Neural progenitor cell (in vitro differentiated cells): ENCODE measurements around the gene KDM6B. TPM values are rescaled to one million over a fixed set of nuclear protein-coding genes. Genes with fewer than 3 reads are reported as not detected.

Experiments
- DNase-seq: peaks from one replicate; pipeline ENCODE4 v3.0.0-alpha.2; 2016; ENCODE audit warnings: low spot score
- H2AFZ ChIP-seq: fragments of 200-600 bp; sonication (generic); replicated peaks from 2 replicates; pipeline ENCODE4 v1.6.1; 2016; ENCODE audit warnings: antibody characterized with exemption
- H3F3A ChIP-seq: fragments of 200-600 bp; sonication (generic); 2 replicates; pipeline ENCODE4 v1.6.1; 2016; ENCODE audit warnings: antibody characterized with exemption, low read depth
- H3K27ac ChIP-seq: fragments of 200-600 bp; sonication (generic); 2 replicates; pipeline ENCODE4 v1.5.1; 2016; ENCODE audit warnings: mild to moderate bottlenecking
- H3K27me3 ChIP-seq: fragments of 200-600 bp; sonication (generic); 2 replicates; pipeline ENCODE4 v1.6.1; 2016; ENCODE audit warnings: mild to moderate bottlenecking, moderate library complexity
- H3K36me3 ChIP-seq: fragments of 200-600 bp; sonication (generic); 2 replicates; pipeline ENCODE4 v1.5.1; 2016
- H3K4me1 ChIP-seq: fragments of 200-600 bp; sonication (generic); 2 replicates; pipeline ENCODE4 v1.6.1; 2016; ENCODE audit warnings: mixed run types
- H3K4me2 ChIP-seq: fragments of 200-600 bp; sonication (generic); 2 replicates; pipeline ENCODE4 v1.6.1; 2016
- H3K4me3 ChIP-seq: fragments of 200-600 bp; sonication (generic); 2 replicates; pipeline ENCODE4 v1.5.1; 2016
- H3K79me2 ChIP-seq: fragments of 200-600 bp; sonication (generic); 2 replicates; pipeline ENCODE4 v1.6.1; 2016; ENCODE audit warnings: low read depth
- H3K9ac ChIP-seq: fragments of 200-600 bp; sonication (generic); 2 replicates; pipeline ENCODE4 v1.6.1; 2016
- H3K9me3 ChIP-seq: fragments of 200-600 bp; sonication (generic); 2 replicates; pipeline ENCODE4 v1.5.1; 2016; ENCODE audit warnings: low read depth
- H4K20me1 ChIP-seq: fragments of 200-600 bp; sonication (generic); 2 replicates; pipeline ENCODE4 v1.6.1; 2016; ENCODE audit warnings: low read depth
- H3K27ac Mint-ChIP-seq: 3 replicates; pipeline ENCODE4 v1.8.0; 2021; ENCODE audit warnings: mixed read lengths
- H3K27me3 Mint-ChIP-seq: 2 replicates; pipeline ENCODE4 v1.8.0; 2022; ENCODE audit warnings: low read depth, mild to moderate bottlenecking, inconsistent platforms, moderate library complexity, mixed read lengths; ENCODE audit not compliant: insufficient read depth
- H3K36me3 Mint-ChIP-seq: 3 replicates; pipeline ENCODE4 v1.8.0; 2021; ENCODE audit warnings: mixed read lengths
- H3K4me1 Mint-ChIP-seq: 3 replicates; pipeline ENCODE4 v1.8.0; 2021; ENCODE audit warnings: mixed read lengths
- H3K4me3 Mint-ChIP-seq: 3 replicates; pipeline ENCODE4 v1.8.0; 2021; ENCODE audit warnings: mild to moderate bottlenecking, moderate library complexity, mixed read lengths
- H3K9me3 Mint-ChIP-seq: 3 replicates; pipeline ENCODE4 v1.8.0; 2020; ENCODE audit warnings: mixed read lengths
- CTCF ChIP-seq: fragments of 200-600 bp; sonication (generic); IDR thresholded peaks from 2 replicates; pipeline ENCODE4 v1.5.1; 2017; ENCODE audit warnings: antibody characterized with exemption, mild to moderate bottlenecking
- EZH2 ChIP-seq: fragments of 200-600 bp; sonication (generic); IDR thresholded peaks from 2 replicates; pipeline ENCODE4 v1.6.1; 2017; ENCODE audit warnings: antibody characterized with exemption, mild to moderate bottlenecking, moderate library complexity
- EZH2phosphoT487 ChIP-seq: fragments of 200-600 bp; sonication (generic); IDR thresholded peaks from 2 replicates; pipeline ENCODE4 v1.6.1; 2017; ENCODE audit warnings: antibody characterized with exemption
- total RNA-seq: library from RNA; depleted of rRNA; stranded (reverse); fragments of >200 nt; gene quantifications from 2 replicates; pipeline ENCODE4 v1.2.3, GENCODE V29; 2015; ENCODE audit warnings: low replicate concordance

Gene KDM6B
- total RNA-seq, 1 donor from 2014 or later: 12.3 TPM

DNA sequence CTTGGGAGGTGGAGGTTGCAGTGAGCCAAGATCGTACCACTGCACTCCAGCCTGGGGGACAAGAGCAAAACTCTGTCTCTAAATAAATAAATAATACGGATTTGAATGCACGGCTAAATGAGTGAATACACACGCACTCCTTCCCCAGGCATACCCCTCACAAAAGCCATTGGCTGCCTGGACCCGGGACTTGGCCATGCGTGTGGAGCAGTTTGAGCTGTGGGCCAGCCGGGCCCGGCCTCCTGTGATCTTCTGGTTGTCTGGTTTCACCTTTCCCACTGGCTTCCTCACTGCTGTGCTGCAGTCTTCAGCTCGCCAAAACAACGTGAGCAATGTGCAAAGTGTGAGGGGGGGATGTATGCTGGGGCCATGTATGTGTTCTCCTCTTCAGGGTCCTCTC lies 1.6 kb upstream of the KDM6B start:
- peaks cover 7% of the 10 kb centered on the region for H3K27me3 Mint-ChIP-seq
- no peaks in the 10 kb centered on the region for H3K9me3 Mint-ChIP-seq
- no peak for DNase-seq
- TF ChIP-seq CTCF (no peak), EZH2 (no peak), EZH2phosphoT487 (no peak)
- no peaks in the 10 kb centered on the region for H3K36me3 Mint-ChIP-seq
- no peaks in the 10 kb centered on the region for H3K9me3 ChIP-seq
- H4K20me1 ChIP-seq: peaks cover 6% of the 10 kb centered on the region
- no peak overlapping the region for H3K4me3 ChIP-seq
- H3K4me2 ChIP-seq: no peak overlapping the region
- H3K4me1 ChIP-seq: peaks cover 9% of the 10 kb centered on the region
- peaks cover 55% of the 10 kb centered on the region for H3K27me3 ChIP-seq
- H3K27ac ChIP-seq: no peak overlapping the region
- H3F3A ChIP-seq: peaks cover 27% of the 10 kb centered on the region
- H2AFZ ChIP-seq: no peak overlapping the region
- H3K4me1 Mint-ChIP-seq: peaks cover 19% of the 10 kb centered on the region
- H3K4me3 Mint-ChIP-seq: peak overlapping the region; percentile 94
- no peak overlapping the region for H3K27ac Mint-ChIP-seq
- H3K79me2 ChIP-seq: peaks cover under 1% of the 10 kb centered on the region
- no peaks in the 10 kb centered on the region for H3K36me3 ChIP-seq
- no peak overlapping the region for H3K9ac ChIP-seq

GRCh38 chr17:7833011-7833794 lies 814 bp upstream of the KDM6B start:
- H3K9ac ChIP-seq: no peak overlapping the region
- peaks cover 13% of the 10 kb centered on the region for H3K4me1 ChIP-seq
- peak overlapping the region; percentile 71 for H3K4me3 ChIP-seq
- peaks cover 23% of the 10 kb centered on the region for H3K4me1 Mint-ChIP-seq
- peak overlapping the region; percentile 98 for H2AFZ ChIP-seq
- H3K27me3 ChIP-seq: peaks cover 51% of the 10 kb centered on the region
- peaks cover 6% of the 10 kb centered on the region for H3K79me2 ChIP-seq
- no peaks in the 10 kb centered on the region for H3K9me3 Mint-ChIP-seq
- no peak for DNase-seq
- H3F3A ChIP-seq: peaks cover 33% of the 10 kb centered on the region
- peaks cover 7% of the 10 kb centered on the region for H3K27me3 Mint-ChIP-seq
- H3K27ac ChIP-seq: no peak overlapping the region
- H3K27ac Mint-ChIP-seq: no peak overlapping the region
- no peaks in the 10 kb centered on the region for H3K36me3 Mint-ChIP-seq
- peak overlapping the region; percentile 91 for H3K4me2 ChIP-seq
- H4K20me1 ChIP-seq: peaks cover 6% of the 10 kb centered on the region
- peak overlapping the region; percentile 94 for H3K4me3 Mint-ChIP-seq
- H3K9me3 ChIP-seq: no peaks in the 10 kb centered on the region
- H3K36me3 ChIP-seq: no peaks in the 10 kb centered on the region
- TF ChIP-seq EZH2: no peak
- no peak for TF ChIP-seq CTCF
- no peak for TF ChIP-seq EZH2phosphoT487

- peaks cover 18% of the 10 kb centered on the region for H3K79me2 ChIP-seq
- H3K36me3 ChIP-seq: no peaks in the 10 kb centered on the region
- H2AFZ ChIP-seq: no peak overlapping the region
- peak overlapping the region; percentile 98 for H3K27ac Mint-ChIP-seq
- TF ChIP-seq EZH2: no peak
- no peak for TF ChIP-seq CTCF
- TF ChIP-seq EZH2phosphoT487: no peak
- H3K27me3 ChIP-seq: peaks cover 40% of the 10 kb centered on the region
- no peak overlapping the region for H3K27ac ChIP-seq
- H3K4me3 ChIP-seq: peak overlapping the region; percentile 71
- H3F3A ChIP-seq: peaks cover 43% of the 10 kb centered on the region
- peaks cover 22% of the 10 kb centered on the region for H3K4me1 ChIP-seq
- no peak overlapping the region for H3K9ac ChIP-seq
- peak overlapping the region; percentile 91 for H3K4me2 ChIP-seq
- no peak for DNase-seq
- peaks cover 18% of the 10 kb centered on the region for H4K20me1 ChIP-seq
- peak overlapping the region; percentile 94 for H3K4me3 Mint-ChIP-seq
- H3K27me3 Mint-ChIP-seq: peaks cover 6% of the 10 kb centered on the region
- no peaks in the 10 kb centered on the region for H3K9me3 ChIP-seq
- no peaks in the 10 kb centered on the region for H3K36me3 Mint-ChIP-seq
- H3K9me3 Mint-ChIP-seq: no peaks in the 10 kb centered on the region
- peaks cover 35% of the 10 kb centered on the region for H3K4me1 Mint-ChIP-seq
Observed at GRCh38 chr17:7834542-7834956, 532 bp downstream of the KDM6B start.
